ENCODE results near the gene VWA8.
"Not testable (repeated sequence)": the region's sequence is repeated elsewhere in the genome, so short reads cannot be mapped to it uniquely, and the experiment has no call there.

VWA8 gene

DNA sequence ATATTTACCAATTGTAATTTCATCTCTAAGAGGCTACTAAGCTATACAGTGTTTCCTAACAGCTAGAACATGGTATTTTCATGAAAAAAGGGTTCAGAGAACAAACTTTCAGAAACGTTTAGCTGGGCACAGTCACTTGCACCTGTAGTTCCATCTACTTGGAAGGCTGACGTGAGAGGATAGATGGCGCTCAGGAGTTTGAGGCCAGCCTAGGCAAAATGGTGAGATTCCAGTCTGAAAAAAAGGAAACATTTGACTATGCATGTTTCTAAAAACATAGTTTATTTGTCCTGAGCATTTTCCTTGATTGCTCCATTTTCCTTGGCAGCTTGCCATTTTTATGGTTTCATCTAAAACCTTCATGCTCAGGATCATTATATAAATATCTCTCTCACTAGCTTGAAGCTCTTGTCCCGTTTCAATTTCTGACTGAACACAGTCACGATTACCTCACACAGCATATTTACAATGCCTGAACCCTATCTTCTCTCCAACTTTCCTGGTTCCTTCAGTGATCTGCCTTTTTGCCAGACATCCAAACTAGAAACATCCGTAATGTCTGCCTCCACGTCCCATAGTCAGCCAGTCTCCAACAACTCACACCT is 302.8 kb downstream of the VWA8 start:
- DNase-seq (ENCODE audit: low read depth, low spot score), result no peak
- no peak overlapping the region for H3K27ac ChIP-seq

DNA sequence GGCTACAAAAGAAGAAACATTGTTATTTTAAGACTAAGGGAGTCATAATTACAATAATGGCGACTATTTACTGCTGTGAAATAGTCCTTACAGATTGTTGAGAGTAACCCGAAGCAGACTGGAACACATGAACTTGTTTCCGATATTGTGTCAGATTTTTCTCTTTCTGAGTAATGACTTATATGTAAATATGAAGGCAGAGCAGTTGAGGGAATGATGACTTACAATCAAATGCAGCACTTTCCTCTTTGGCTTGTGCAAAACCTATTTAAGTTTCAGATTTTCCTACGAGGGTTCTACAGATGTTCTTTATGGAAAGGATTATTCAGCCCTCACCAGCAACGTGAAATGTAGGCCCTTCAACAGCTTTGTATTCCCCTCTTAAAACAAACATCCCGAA is 304.9 kb downstream of the VWA8 start:
- no peak for DNase-seq (ENCODE audit: low read depth, low spot score)
- no peak overlapping the region for H3K27ac ChIP-seq

DNA sequence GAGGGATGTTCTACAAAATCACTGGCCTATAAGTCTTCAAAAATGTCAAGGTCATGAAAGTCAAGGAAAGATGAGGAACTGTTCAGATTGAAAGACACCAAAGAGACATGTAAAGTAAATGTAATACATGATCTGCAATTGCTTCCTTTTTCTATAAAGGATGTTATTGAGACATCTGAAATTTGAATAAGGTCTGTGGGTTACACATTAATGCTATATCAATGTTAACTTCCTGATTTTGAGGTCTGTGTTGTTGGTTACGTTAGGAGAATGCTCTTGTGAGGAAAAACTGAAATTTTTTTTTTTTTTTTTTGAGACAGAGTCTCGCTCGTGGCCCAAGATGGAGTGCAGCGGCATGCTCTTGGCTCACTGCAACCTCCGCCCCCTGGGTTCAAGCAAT is 306.1 kb downstream of the VWA8 start:
- no peak overlapping the region for H3K27ac ChIP-seq
- no peak for DNase-seq (ENCODE audit: low read depth, low spot score)

DNA sequence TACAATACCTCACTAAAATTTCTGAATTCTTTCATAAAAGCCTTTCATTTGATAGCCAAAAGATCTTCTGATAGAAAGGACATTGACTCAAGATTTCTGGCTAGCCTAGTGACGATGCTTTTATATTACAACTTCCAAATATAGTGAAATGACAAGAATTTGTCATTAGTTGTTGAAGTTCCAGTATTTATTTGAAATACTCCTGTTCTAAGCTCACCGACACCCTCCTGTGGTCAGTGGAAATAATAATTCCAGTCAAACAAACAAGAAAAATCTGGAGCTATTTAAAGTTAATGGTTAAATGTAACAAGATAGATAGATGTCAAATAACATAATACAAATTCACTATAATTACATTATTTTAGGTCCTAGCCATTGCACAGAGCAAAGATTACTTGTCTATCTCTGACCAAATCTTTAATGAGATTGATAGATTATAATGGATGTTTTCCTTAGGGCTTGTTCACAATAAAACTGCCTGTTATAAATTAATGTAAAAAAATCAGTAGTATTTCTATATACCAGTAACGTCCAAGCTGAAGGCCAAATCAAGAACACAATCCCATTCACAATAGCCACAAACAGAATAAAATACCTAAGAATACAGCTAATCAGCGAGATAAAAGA is 308.1 kb downstream of the VWA8 start:
- no peak overlapping the region for H3K27ac ChIP-seq
- DNase-seq (ENCODE audit: low read depth, low spot score), result no peak

DNA sequence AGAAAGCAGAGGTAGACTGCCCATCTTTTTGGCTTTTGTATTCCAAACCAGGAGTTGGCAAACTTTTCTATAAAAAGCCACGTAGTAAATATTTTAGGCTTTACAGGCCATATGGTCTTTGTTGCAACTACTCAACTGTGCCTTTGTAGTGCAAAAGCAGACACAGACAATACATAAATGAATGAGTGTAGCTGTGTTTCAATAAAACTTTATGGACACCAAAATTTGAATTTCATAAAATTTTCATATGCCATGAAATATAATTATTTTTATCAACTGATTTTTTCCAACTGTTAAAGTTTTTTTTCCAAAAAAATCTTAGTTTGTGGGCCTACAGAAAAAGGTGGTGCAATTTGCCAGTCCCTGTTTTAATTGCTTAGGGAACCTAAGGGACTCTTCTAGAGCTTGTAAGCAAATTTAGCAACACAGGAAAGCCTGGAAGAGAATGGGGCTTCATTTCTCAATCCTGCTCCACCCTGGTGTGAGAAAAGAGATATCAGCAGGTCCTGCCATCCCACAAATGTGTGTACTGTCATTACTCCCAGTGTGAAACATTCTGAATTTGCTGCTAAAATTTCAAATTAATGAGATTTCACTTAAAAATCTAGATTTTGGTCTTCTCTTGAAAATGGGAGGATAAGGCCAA is 309.4 kb downstream of the VWA8 start:
- no peak overlapping the region for H3K27ac ChIP-seq
- no peak for DNase-seq (ENCODE audit: low read depth, low spot score)

DNA sequence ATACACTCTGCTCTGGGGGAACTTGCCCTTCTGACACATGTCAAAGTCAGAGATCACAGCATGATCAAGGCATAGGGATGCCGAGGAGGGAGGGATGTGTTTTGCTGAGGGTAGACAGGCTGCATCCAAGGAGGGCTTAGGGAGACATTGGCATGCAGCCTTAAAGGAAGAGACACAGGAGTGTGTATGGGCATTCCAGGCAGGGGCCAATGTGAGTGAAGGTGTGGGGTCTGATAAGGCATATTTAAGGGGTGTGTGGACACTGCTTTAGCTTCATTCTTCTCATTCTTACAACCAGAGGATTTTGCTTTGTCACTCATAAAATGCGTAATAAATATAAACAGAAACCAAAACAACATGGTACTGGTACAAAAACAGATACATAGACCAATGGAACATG is 310.2 kb downstream of the VWA8 start:
- no peak overlapping the region for H3K27ac ChIP-seq
- no peak for DNase-seq (ENCODE audit: low read depth, low spot score)

DNA sequence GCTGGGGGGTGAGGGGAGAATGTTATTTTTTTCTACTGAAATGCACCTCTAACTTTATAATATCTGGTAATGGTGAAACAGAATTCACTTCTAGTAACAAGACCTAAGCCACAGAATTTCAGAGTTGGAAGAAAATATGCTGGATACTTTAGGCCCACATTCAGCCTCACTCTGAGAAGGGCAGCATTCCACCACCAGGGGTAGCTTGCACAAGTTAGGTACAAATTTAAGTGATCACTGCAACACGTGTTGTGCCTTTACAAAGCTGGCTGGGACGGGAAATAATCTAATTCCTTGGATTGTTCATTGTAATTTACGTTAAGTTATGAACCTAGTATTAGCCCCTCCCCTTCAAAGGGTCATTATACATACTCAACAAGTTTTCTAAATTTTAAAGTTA is 311.2 kb downstream of the VWA8 start:
- no peak overlapping the region for H3K27ac ChIP-seq
- DNase-seq (ENCODE audit: low read depth, low spot score), result no peak

DNA sequence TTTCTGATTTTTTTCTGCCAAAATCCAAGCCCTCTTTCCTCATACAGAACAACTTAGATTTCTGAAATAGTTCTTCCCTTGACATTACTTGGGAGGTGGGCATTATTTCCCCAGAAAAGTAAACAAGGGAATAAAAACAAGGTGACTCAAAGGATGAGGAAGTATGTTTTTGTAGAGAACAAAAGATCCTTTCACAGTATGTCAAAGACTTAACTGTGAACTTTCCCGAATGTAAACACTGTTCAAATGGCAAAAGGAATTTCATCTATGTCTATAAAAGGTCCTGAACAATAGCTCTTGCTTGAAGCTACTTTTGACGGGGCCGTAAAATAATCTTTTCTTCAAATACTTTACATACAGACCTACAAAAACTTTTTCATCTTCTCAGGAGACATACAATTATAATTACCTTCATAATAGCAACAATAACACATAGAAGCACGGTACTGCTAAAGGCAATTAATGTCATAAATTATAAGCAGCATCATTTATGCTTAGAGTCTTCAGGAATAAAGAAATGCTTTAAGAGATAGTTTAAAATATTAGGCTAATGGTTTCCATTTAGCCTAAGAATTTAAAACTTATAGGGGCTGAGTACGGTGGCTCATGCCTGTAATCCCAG is 312.5 kb downstream of the VWA8 start:
- peak; percentile 58 for DNase-seq (ENCODE audit: low read depth, low spot score)

DNA sequence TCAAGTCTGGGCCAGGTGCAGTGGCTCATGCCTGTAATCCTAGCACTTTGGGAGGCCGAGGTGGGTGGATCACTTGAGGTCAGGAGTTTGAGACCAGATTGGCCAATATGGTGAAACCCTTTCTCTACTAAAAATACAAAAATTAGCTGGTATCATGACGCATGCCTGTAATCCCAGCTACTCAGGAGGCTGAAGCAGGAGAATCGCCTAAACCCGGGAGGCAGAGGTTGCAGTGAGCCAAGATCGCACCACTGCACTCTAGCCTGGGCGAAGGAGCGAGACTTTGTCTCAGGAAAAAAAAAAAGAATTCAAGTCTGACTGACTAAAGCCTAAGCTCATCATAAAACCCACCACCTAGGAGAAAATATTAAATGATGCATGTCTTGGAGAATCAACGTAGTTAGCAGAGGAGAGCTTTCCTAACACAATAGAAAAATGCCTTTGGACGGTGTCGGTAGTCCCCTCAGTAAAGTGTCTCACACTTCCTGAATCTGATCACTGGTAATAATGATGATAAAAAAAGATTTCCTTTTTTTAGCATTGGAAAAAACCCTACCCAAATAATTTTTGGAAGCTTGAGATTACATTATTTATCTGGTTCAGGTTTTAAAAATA is 313.1 kb downstream of the VWA8 start:
- H3K27ac ChIP-seq, result peak overlapping the region; percentile 66
- not testable (repeated sequence) for DNase-seq (ENCODE audit: low read depth, low spot score)

More for the DNA sequence above, 312.5 kb downstream of the VWA8 start:
- peak overlapping the region; percentile 66 for H3K27ac ChIP-seq

DNA sequence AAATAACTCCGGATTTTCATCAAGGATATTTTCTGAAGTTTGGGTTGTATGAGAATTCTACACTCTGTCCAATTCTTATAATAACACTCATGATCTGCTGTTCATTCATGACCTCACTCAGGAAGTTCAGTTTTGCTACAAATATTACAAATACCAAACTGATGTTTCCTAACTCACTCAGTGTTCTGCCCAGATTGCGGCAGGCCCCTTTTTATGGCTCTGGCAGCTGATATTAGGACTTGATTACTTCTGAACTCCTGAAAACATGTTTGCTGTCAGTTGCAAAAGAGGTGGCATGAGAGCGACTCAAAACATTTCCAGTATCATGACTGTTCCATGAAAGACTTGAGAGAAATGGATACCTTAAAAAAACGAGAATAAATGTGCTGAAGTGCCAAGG is 315.6 kb downstream of the VWA8 start:
- H3K27ac ChIP-seq, result peak overlapping the region; percentile 66
- no peak for DNase-seq (ENCODE audit: low read depth, low spot score)

DNA sequence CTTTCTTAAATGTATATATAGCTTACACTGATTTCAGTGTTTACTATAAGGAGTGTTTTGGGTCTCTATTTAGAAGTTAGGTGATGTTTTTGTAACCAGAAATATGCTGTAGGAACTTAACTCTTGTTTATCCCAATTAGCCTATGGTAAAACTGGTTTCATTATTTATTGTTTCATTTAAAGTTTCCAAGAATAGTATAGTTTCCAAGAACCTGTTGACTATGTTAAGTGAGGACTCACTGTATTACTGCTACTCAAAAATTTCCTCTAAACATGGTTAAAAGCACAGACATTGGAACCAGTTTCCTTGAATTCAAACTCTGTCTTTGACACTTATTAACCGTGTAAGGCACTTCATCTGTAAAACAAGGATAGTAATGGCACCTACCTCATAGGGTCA is 316.2 kb downstream of the VWA8 start:
- H3K27ac ChIP-seq, result peak overlapping the region; percentile 66
- no peak for DNase-seq (ENCODE audit: low read depth, low spot score)

DNA sequence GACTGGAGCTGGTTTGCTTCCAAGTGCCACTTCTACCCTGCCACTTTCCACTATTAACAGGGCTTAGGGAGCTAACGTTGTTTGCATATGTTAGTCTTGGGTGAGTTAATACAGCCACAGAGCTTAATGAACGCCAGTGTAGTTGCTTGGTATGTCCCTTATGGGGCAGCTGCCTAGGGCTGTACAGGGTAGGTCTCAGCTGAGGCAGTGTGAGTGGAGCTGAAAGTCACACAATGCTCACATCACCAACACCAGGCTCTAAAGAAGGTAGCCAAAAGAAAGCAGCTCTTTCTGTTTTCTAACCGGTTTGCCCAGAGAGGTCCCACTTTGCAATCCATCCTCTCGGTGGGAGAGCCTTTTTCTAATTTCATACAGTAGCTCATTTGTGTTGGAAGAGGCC is 317.4 kb downstream of the VWA8 start:
- DNase-seq (ENCODE audit: low read depth, low spot score), result no peak
- no peak overlapping the region for H3K27ac ChIP-seq

DNA sequence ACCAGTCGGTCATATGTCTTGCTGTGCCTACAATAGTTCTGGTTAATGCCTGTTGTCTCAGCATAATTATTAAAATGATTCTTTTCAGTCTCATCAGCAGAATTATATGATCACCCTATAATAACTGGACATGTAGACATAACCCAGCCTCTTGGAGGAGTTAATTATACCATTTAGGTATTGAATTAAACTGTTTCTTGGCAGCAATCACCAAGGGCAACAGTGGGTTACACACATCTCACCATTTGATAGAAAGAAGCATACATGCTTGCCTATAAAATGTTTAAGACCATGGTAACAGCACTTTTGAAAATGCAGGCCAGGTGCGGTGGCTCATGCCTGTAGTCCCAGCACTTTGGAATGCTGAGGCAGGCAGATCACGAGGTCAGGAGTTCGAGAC is 318.9 kb downstream of the VWA8 start:
- H3K27ac ChIP-seq, result no peak overlapping the region
- no peak for DNase-seq (ENCODE audit: low read depth, low spot score)

DNA sequence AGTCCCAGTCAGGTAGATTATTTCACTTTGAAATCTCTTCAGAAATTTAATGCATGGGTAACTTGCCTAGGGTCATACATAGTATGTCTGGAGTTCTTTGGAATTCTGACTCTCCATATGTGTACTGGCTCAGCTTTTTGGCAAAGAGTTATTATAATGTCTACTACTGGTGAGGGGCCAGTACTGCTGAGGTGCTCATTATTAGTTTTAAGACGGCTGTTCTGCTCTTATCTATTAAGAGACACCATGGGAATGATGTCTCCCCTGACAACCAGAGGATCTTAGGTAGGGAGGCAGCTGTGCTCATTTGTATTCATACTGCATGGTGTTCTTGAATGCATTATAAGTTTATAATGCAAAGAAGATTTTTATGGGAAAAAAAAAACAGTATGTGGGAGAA is 319.5 kb downstream of the VWA8 start:
- no peak overlapping the region for H3K27ac ChIP-seq
- no peak for DNase-seq (ENCODE audit: low read depth, low spot score)

DNA sequence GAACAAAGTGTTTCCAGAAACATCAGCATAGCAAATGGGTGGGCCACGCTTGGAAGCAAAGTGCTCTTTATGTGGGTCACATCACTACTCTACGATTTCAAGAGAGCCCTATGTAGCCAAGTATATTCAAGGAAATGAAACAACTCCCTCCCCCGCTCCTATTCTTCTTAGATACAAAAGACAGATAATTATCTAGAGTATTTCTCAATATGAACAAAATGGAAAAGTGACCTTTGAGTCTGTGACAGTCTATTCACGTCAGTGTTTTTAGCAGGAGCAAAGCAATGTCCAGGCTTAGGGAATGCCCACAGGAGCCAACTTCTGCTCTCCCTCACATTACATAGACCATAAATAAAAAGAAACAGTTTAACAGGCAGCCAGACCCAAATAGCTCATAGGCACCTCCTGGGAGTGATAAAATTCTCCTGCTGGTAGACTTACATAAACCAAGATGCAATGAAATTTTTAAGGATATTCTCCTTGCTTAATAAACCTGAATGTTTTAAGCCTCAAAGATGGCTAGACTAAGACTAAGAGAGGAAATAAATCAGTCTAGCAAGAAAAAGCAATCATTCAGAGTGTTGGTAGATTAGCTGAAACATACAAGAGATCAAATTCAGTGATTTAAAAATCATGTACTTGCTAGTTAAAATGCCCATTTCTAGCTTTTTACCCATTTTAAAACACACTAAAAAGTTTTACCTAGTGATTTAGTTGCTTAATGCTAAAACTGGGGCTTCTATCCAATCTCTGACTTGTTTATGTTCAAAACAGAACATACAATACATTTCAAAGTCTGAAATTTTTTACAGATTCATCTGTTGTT is 320.7 kb downstream of the VWA8 start:
- H3K27ac ChIP-seq, result no peak overlapping the region
- DNase-seq (ENCODE audit: low read depth, low spot score), result no peak

DNA sequence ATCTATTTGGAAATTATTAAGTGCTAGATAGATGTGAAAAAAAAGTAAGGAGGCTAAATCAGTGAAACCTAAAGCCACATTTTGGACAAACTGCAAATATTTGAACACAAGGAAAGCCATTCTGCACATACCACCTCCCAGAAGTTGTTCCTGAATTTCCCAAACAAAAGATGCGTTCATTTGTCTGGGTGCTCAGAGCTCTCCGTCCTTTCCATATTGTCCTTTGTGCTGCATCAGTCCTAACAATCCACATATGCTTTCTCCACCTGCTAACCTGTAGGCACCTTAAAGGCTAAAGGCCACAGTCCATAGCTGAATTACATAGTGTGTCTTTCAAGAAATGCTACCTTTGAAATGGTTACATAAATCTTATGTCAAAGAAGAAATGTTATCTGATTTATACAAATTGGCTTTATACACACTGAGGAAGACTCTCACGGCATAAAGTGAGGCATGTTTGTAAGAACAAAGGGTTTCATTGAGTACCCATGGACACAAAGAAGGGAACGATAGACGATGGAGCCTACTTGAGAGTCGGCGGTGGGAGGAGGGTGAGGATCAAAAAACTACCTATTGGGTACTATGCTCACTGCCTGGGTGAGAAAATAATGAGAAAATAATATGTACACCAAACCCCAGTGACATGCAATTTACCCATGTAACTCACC is 321.5 kb downstream of the VWA8 start:
- no peak overlapping the region for H3K27ac ChIP-seq
- no peak for DNase-seq (ENCODE audit: low read depth, low spot score)

DNA sequence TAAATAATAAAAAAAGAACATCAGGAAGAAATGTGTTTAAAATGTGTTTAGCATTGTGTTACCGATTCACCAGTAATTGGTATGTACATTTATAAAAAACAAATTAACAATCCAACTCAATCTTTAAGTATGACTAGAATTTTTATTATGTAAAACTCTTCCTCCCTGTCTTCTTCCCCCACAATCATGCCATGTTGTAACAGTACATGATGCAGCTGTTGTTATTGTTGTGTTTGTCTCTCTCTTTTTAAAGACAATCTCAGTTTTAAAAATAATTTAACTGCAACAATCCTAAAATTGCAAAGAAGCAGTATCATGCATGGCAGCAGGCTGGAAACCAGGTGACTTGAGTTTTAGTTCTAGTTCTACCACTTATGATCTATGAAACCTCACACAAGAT is 323.3 kb downstream of the VWA8 start:
- no peak for DNase-seq (ENCODE audit: low read depth, low spot score)
- no peak overlapping the region for H3K27ac ChIP-seq

DNA sequence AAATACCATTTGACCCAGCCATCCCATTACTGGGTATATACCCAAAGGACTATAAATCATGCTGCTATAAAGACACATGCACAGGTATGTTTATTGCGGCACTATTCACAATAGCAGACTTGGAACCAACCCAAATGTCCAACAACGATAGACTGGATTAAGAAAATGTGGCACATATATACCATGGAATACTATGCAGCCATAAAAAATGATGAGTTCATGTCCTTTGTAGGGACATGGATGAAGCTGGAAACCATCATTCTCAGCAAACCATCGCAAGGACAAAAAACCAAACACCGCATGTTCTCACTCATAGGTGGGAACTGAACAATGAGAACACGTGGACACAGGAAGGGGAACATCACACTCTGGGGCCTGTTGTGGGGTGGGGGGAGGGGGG is 323.9 kb downstream of the VWA8 start:
- DNase-seq (ENCODE audit: low read depth, low spot score); H3K27ac ChIP-seq: not testable (repeated sequence)

DNA sequence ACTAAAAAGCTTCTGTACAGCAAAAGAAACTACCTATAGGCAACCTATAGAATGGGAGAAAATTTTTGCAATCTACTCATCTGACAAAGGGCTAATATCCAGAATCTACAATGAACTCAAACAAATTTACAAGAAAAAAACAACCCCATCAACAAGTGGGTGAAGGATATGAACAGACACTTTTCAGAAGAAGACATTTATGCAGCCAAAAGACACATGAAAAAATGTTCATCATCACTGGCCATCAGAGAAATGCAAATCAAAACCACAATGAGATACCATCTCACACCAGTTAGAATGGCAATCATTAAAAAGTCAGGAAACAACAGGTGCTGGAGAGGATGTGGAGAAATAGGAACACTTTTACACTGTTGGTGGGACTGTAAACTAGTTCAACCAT is 324.3 kb downstream of the VWA8 start:
- H3K27ac ChIP-seq; DNase-seq (ENCODE audit: low read depth, low spot score): not testable (repeated sequence)

DNA sequence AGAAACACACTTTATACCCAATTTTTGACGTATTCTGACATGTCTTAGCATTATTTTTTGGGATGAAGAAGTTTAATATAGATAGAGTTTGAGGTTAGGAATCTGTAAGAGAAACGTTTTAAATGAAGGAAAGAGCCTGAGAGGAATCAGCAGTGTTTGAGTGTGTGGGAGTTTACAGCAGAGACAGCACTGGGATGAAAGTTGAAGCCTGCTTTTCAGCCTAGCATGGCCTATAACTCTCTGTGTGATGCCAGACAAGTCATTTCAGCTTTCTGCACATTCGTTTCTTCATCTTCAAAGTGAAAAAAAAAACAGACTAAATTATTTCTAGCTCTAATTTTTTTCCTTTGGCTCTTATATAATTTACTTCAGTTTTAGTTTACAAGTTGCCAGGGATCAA is 326.5 kb downstream of the VWA8 start:
- no peak for DNase-seq (ENCODE audit: low read depth, low spot score)
- no peak overlapping the region for H3K27ac ChIP-seq

Data from epithelial cell of prostate (primary cell).